IMR-90 (cell line): ENCODE measurements around the gene FPR2. TPM values are rescaled to one million over a fixed set of nuclear protein-coding genes. Genes with fewer than 3 reads are reported as not detected.

Source experiments
- ATAC-seq: fragments of 200-7000 bp; cut with Tn5 transposase; 2 replicates; pipeline ENCODE4 v1.9.1; 2020; ENCODE audit warnings: low read depth, mild to moderate bottlenecking, moderate library complexity
- BruUV-seq: library from RNA; stranded (reverse); fragments of 400-500 nt; replicated peaks from 2 replicates; lab custom pipeline; 2021; lab: Mats Ljungman, UMichigan
- CTCF ChIA-PET: fragments of 300-600 bp; formaldehyde crosslinking; extraction: SDS; loops from one replicate; lab custom pipeline; 2021; ENCODE audit warnings: antibody characterized with exemption; lab: Yijun Ruan, JAX
- POLR2A ChIA-PET: fragments of 300-600 bp; sonication (Branson Sonifier 250); formaldehyde crosslinking; loops from one replicate; lab custom pipeline; 2022; ENCODE audit warnings: antibody characterized with exemption; ENCODE audit not compliant: unreplicated experiment; lab: Charles Lee
- DNase-seq: peaks from one replicate; pipeline ENCODE4 v3.0.0; 2013
- H2AFZ ChIP-seq: replicated peaks from 2 replicates; pipeline ENCODE3; 2013; ENCODE audit warnings: low read length, mild to moderate bottlenecking; ENCODE audit not compliant: poor library complexity
- H2AK5ac ChIP-seq: 2 replicates; pipeline ENCODE4 v1.6.1; 2013; ENCODE audit warnings: low read depth, low read length, inconsistent platforms
- H2AK9ac ChIP-seq: replicated peaks from 2 replicates; pipeline ENCODE3; 2013; ENCODE audit warnings: mild to moderate bottlenecking, low read depth, low read length, moderate library complexity; ENCODE audit not compliant: poor library complexity
- H2BK120ac ChIP-seq: 2 replicates; pipeline ENCODE4 v1.6.1; 2013; ENCODE audit warnings: low read depth, low read length, inconsistent platforms
- H2BK15ac ChIP-seq: 3 replicates; pipeline ENCODE4 v1.6.1; 2013; ENCODE audit warnings: low read depth, low read length, inconsistent platforms
- H2BK20ac ChIP-seq: 2 replicates; pipeline ENCODE4 v1.6.1; 2013; ENCODE audit warnings: low read depth, mild to moderate bottlenecking, inconsistent platforms, low read length, moderate library complexity
- H2BK5ac ChIP-seq: 2 replicates; pipeline ENCODE4 v1.6.1; 2013; ENCODE audit warnings: mild to moderate bottlenecking, low read depth, low read length, inconsistent platforms; ENCODE audit not compliant: poor library complexity, severe bottlenecking
- H3K14ac ChIP-seq: replicated peaks from 2 replicates; pipeline ENCODE4 v1.6.1; 2013; ENCODE audit warnings: low read depth, low read length, inconsistent platforms
- H3K18ac ChIP-seq: 2 replicates; pipeline ENCODE4 v1.6.1; 2013; ENCODE audit warnings: low read depth, low read length, control low read depth
- H3K23ac ChIP-seq: 2 replicates; pipeline ENCODE4 v1.6.1; 2013; ENCODE audit warnings: low read depth, low read length, inconsistent platforms
- H3K27ac ChIP-seq: 2 replicates; pipeline ENCODE4 v1.5.1; 2013; ENCODE audit warnings: mild to moderate bottlenecking, control low read depth, low read length; ENCODE audit not compliant: insufficient read depth
- H3K27me3 ChIP-seq: 2 replicates; pipeline ENCODE4 v1.6.1; 2013; ENCODE audit warnings: low read length; ENCODE audit not compliant: control insufficient read depth, insufficient read depth
- H3K36me3 ChIP-seq: 2 replicates; pipeline ENCODE4 v1.6.1; 2013; ENCODE audit warnings: low read length, mixed read lengths; ENCODE audit not compliant: control insufficient read depth, insufficient read depth
- H3K4ac ChIP-seq: 2 replicates; pipeline ENCODE4 v1.6.1; 2013; ENCODE audit warnings: low read depth, low read length, inconsistent platforms
- H3K4me1 ChIP-seq: 2 replicates; pipeline ENCODE4 v1.6.1; 2013; ENCODE audit warnings: low read length, mixed read lengths; ENCODE audit not compliant: control insufficient read depth, insufficient read depth
- H3K4me2 ChIP-seq: 2 replicates; pipeline ENCODE4 v1.6.1; 2013; ENCODE audit warnings: low read depth, mild to moderate bottlenecking, control low read depth, low read length, moderate library complexity
- H3K4me3 ChIP-seq: 2 replicates; pipeline ENCODE4 v1.5.1; 2013; ENCODE audit warnings: low read depth, mild to moderate bottlenecking, control low read depth, low read length, moderate library complexity; ENCODE audit not compliant: insufficient read depth
- H3K56ac ChIP-seq: 2 replicates; pipeline ENCODE4 v1.6.1; 2013; ENCODE audit warnings: low read length, inconsistent platforms; ENCODE audit not compliant: insufficient read depth; ENCODE audit errors: extremely low read depth
- H3K79me1 ChIP-seq, 2 experiments: 2 replicates each; pipeline ENCODE4 v1.6.1; 2013; ENCODE audit warnings: low read length in 2 of 2, inconsistent platforms in 1 of 2, low read depth in 1 of 2
- H3K9ac ChIP-seq: 2 replicates; pipeline ENCODE4 v1.6.1; 2013; ENCODE audit warnings: low read depth, low read length, control low read depth
- H3K9me1 ChIP-seq: 2 replicates; pipeline ENCODE4 v1.6.1; 2013; ENCODE audit warnings: low read length, inconsistent platforms; ENCODE audit not compliant: insufficient read depth
- H3K9me3 ChIP-seq: 2 replicates; pipeline ENCODE4 v1.6.1; 2013; ENCODE audit warnings: low read length; ENCODE audit not compliant: control insufficient read depth, insufficient read depth
- H4K20me1 ChIP-seq: 2 replicates; pipeline ENCODE4 v1.6.1; 2013; ENCODE audit warnings: low read length, inconsistent platforms; ENCODE audit not compliant: insufficient read depth
- H4K5ac ChIP-seq: 2 replicates; pipeline ENCODE4 v1.6.1; 2013; ENCODE audit warnings: mild to moderate bottlenecking, low read depth, low read length, control low read depth
- H4K8ac ChIP-seq, 2 experiments: 2 replicates each; pipeline ENCODE4 v1.6.1; 2013; ENCODE audit warnings: low read depth in 2 of 2, low read length in 2 of 2, control low read depth in 1 of 2, inconsistent platforms in 1 of 2
- H4K91ac ChIP-seq: 2 replicates; pipeline ENCODE4 v1.6.1; 2013; ENCODE audit warnings: low read depth, low read length, inconsistent platforms; ENCODE audit not compliant: insufficient read depth
- CEBPB ChIP-seq: IDR thresholded peaks from 2 replicates; pipeline ENCODE4 v1.6.1; 2012; ENCODE audit warnings: low read depth, low read length, improper control_type of control experiment
- FOS ChIP-seq: fragments of 150-350 bp; IDR thresholded peaks from 2 replicates; pipeline ENCODE4 v1.6.1; 2016; ENCODE audit warnings: low read depth, low read length
- MAFK ChIP-seq: IDR thresholded peaks from 2 replicates; pipeline ENCODE4 v1.6.1; 2012; ENCODE audit warnings: low read depth, low read length, improper control_type of control experiment
- MAZ ChIP-seq: IDR thresholded peaks from 2 replicates; pipeline ENCODE4 v1.6.1; 2012; ENCODE audit warnings: low read depth, mild to moderate bottlenecking, low read length, improper control_type of control experiment, moderate library complexity, borderline replicate concordance
- MXI1 ChIP-seq: IDR thresholded peaks from 2 replicates; pipeline ENCODE4 v1.6.1; 2012; ENCODE audit warnings: low read depth, mild to moderate bottlenecking, low read length, moderate library complexity, borderline replicate concordance
- NFE2L2 ChIP-seq: fragments of 150-350 bp; IDR thresholded peaks from 2 replicates; pipeline ENCODE4 v1.6.1; 2016; ENCODE audit warnings: low read depth, mild to moderate bottlenecking, low read length
- POLR2A ChIP-seq: IDR thresholded peaks from 2 replicates; pipeline ENCODE4 v1.6.1; 2012; ENCODE audit warnings: mild to moderate bottlenecking, low read depth, low read length
- RAD21 ChIP-seq: IDR thresholded peaks from 2 replicates; pipeline ENCODE4 v1.6.1; 2012; ENCODE audit warnings: low read length, improper control_type of control experiment
- RCOR1 ChIP-seq: IDR thresholded peaks from 2 replicates; pipeline ENCODE4 v1.6.1; 2012; ENCODE audit warnings: mild to moderate bottlenecking, low read length, improper control_type of control experiment; ENCODE audit not compliant: insufficient replicate concordance
- RFX5 ChIP-seq: IDR thresholded peaks from 2 replicates; pipeline ENCODE4 v1.8.0; 2012; ENCODE audit warnings: low read depth, mild to moderate bottlenecking, low read length, moderate library complexity
- SMC3 ChIP-seq: fragments of 150-350 bp; IDR thresholded peaks from 2 replicates; pipeline ENCODE4 v1.6.1; 2016; ENCODE audit warnings: low read depth, mild to moderate bottlenecking, antibody characterized with exemption, low read length, moderate library complexity
- USF2 ChIP-seq: fragments of 150-350 bp; IDR thresholded peaks from 2 replicates; pipeline ENCODE4 v1.6.1; 2017; ENCODE audit warnings: mild to moderate bottlenecking, antibody characterized with exemption, low read length, low read depth
- WGBS, 2 experiments: methylation state at CpG; one replicate each; pipeline versions ENCODE4 v1.1.5 to v1.1.7; 2013; ENCODE audit warnings: missing lambda C conversion rate in 2 of 2; ENCODE audit not compliant: insufficient read length in 1 of 2; ENCODE audit errors: extremely low coverage in 2 of 2; 5-methylcytosine and 5-hydroxymethylcytosine counted together
- dilution Hi-C: fragments of 300-500 bp; cut with HindIII; formaldehyde crosslinking; loops from one replicate; pipeline ENCODE4 v1.14.3; 2018; ENCODE audit warnings: low sequenced_read_pairs; ENCODE audit not compliant: unreplicated experiment
- in situ Hi-C: fragments of 300-500 bp; cut with MboI; formaldehyde crosslinking; loops from 3 replicates; pipeline ENCODE4 v1.14.3; 2019; ENCODE audit warnings: low sequenced_read_pairs, inconsistent platforms, mixed read lengths
- intact Hi-C: fragments of 100-400 bp; cut with micrococcal nuclease; formaldehyde crosslinking; loops from 2 replicates; pipeline ENCODE4 v1.10.0; 2022
- polyA plus RNA-seq, 3 experiments: library from polyadenylated mRNA; depleted of rRNA; stranded (reverse); fragments of >200 nt; gene quantifications; 2 replicates each; pipeline ENCODE4 v1.2.3, GENCODE V29; 2012; ENCODE audit warnings: low replicate concordance in 1 of 3
- total RNA-seq: library from RNA; depleted of rRNA; stranded (reverse); fragments of >200 nt; gene quantifications from 2 replicates; pipeline ENCODE4 v1.2.3, GENCODE V29; 2012
- TF ChIP-seq, protein P1 (sequence below): conservative IDR thresholded peaks from 2 replicates; pipeline ENCODE4 v1.5.1; 2012; ENCODE audit warnings: mild to moderate bottlenecking, low read depth, low read length, improper control_type of control experiment
- TF ChIP-seq, protein P2 (sequence below): fragments of 150-350 bp; IDR thresholded peaks from 2 replicates; pipeline ENCODE4 v1.6.1; 2016; ENCODE audit warnings: low read depth, mild to moderate bottlenecking, low read length, moderate library complexity, borderline replicate concordance

The FPR2 gene
- total and polyA plus RNA-seq, 2 of the 4 experiments (the other 2 are of a cell fraction) = not detected

DNA sequence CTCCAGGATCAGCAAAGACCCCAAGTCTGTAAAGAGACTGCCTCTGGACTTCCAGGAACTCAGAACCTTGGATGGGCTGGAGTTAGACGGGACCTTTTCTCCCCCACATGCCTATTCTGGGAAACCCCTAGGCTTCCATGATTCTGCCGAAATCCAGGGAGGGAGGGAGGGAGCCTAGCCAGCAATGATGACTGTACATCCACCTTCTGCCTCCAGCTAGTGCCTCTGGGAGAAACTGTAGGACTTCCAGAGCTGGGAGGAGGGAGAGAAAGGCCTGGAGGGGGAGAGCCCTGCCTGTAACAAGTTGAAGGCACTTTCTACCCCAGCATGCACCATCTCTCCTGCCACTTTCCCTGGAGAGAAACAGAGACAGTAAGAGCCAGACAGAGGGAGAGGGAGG, 31.2 kb upstream of the FPR2 start:
- H3K9me3 ChIP-seq = 0 out of 2 replicates have a peak, but pooled peaks cover 3% of the 10 kb centered on the region
- H3K27me3 ChIP-seq = peaks cover 6% of the 10 kb centered on the region; the same call in 1 of the 2 replicates
- no peak overlapping the region for H2AK5ac ChIP-seq
- no peaks in the 10 kb centered on the region for H4K20me1 ChIP-seq
- H2AFZ ChIP-seq = no peak overlapping the region
- H2BK20ac ChIP-seq = no peak overlapping the region
- POLR2A ChIA-PET = no interaction called here
- no peak overlapping the region for H3K27ac ChIP-seq
- TF ChIP-seq USF2 (no peak), MAFK (no peak), SMC3 (no peak), MAZ (no peak), MXI1 (no peak), POLR2A (no peak), RFX5 (no peak), FOS (no peak), RCOR1 (no peak), CEBPB (no peak), NFE2L2 (no peak), RAD21 (no peak)
- TF ChIP-seq, protein P1, sequence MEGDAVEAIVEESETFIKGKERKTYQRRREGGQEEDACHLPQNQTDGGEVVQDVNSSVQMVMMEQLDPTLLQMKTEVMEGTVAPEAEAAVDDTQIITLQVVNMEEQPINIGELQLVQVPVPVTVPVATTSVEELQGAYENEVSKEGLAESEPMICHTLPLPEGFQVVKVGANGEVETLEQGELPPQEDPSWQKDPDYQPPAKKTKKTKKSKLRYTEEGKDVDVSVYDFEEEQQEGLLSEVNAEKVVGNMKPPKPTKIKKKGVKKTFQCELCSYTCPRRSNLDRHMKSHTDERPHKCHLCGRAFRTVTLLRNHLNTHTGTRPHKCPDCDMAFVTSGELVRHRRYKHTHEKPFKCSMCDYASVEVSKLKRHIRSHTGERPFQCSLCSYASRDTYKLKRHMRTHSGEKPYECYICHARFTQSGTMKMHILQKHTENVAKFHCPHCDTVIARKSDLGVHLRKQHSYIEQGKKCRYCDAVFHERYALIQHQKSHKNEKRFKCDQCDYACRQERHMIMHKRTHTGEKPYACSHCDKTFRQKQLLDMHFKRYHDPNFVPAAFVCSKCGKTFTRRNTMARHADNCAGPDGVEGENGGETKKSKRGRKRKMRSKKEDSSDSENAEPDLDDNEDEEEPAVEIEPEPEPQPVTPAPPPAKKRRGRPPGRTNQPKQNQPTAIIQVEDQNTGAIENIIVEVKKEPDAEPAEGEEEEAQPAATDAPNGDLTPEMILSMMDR = no peak
- TF ChIP-seq, protein P2, sequence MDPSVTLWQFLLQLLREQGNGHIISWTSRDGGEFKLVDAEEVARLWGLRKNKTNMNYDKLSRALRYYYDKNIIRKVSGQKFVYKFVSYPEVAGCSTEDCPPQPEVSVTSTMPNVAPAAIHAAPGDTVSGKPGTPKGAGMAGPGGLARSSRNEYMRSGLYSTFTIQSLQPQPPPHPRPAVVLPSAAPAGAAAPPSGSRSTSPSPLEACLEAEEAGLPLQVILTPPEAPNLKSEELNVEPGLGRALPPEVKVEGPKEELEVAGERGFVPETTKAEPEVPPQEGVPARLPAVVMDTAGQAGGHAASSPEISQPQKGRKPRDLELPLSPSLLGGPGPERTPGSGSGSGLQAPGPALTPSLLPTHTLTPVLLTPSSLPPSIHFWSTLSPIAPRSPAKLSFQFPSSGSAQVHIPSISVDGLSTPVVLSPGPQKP = no peak
- H3K36me3 ChIP-seq = no peaks in the 10 kb centered on the region
- ATAC-seq = no peak
- H4K91ac ChIP-seq = no peak overlapping the region
- no peak overlapping the region for H3K4me2 ChIP-seq
- no CpG with 5 or more reads among the region's 2 CpGs for WGBS, 2 experiments
- DNase-seq = no peak
- no peak overlapping the region for H2BK15ac ChIP-seq
- no peak overlapping the region for H3K4me3 ChIP-seq
- dilution Hi-C loops = no loop called here
- no peaks in the 10 kb centered on the region for H3K79me1 ChIP-seq
- BruUV-seq = no TSS peak
- H3K9me1 ChIP-seq = no peaks in the 10 kb centered on the region
- no peak overlapping the region for H4K5ac ChIP-seq
- H2AK9ac ChIP-seq = no peak overlapping the region
- no peak overlapping the region for H2BK120ac ChIP-seq
- no peak overlapping the region for H3K4ac ChIP-seq
- H3K56ac ChIP-seq = no peak overlapping the region
- H3K23ac ChIP-seq = no peak overlapping the region
- no peak overlapping the region for H3K14ac ChIP-seq
- H3K9ac ChIP-seq = no peak overlapping the region
- no peaks in the 10 kb centered on the region for H3K4me1 ChIP-seq
- CTCF ChIA-PET = no interaction called here
- H2BK5ac ChIP-seq = no peak overlapping the region
- no peak overlapping the region for H3K18ac ChIP-seq
- in situ Hi-C loops = no loop called here
- H4K8ac ChIP-seq = no peak overlapping the region
- intact Hi-C loops = no loop called here
